Upper lobe of left lung (tissue), 4 donors: ENCODE data around the gene USP32.

ENCODE experiments used
- EP300 ChIP-seq, 4 donors: sonication (generic); formaldehyde crosslinking; IDR thresholded peaks; one replicate each; pipeline ENCODE4 v1.5.1; 2017; ENCODE audit warnings: antibody characterized with exemption in 4 of 4, control low read depth in 2 of 4
- POLR2A ChIP-seq, 4 donors: fragments of 450-650 bp; IDR thresholded peaks; one replicate each; pipeline ENCODE4 v1.5.1; 2016 to 2017; ENCODE audit warnings: antibody characterized with exemption in 4 of 4, mild to moderate bottlenecking in 2 of 4
- POLR2AphosphoS5 ChIP-seq, 2 donors: sonication (generic); formaldehyde crosslinking; IDR thresholded peaks; one replicate each; pipeline ENCODE4 v1.5.1; 2017; ENCODE audit warnings: antibody characterized with exemption in 2 of 2
- TF ChIP-seq, protein P1 (sequence below), 6 experiments: fragments of 450-650 bp in 4 of 6; fragments of 200-600 bp in 2 of 6; sonication (generic) in 2 of 6; IDR thresholded peaks; one replicate each; pipeline ENCODE4 v1.5.1; 2016 to 2019; ENCODE audit warnings: antibody characterized with exemption in 6 of 6

DNA sequence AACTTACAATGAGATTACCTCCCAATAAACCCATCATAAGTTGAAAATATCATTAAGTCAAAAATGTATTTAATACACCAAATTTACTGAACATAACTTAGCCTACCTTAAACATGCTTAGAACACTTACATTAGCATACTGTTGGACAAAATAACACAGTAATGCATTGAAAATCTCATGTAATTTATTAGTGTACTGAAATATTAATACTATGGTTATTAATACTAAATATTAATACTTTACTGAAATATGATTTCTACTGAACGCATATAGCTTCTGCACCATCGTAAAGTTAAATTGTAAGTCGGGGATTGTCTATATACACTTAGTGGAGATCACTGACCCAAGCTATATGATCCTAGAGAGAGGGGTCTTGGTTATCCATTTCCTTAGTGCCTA, 4.3 kb downstream of the USP32 start:
- TF ChIP-seq POLR2A (IDR thresholded peaks at IDR 0.05), result no peak
- TF ChIP-seq, protein P1, sequence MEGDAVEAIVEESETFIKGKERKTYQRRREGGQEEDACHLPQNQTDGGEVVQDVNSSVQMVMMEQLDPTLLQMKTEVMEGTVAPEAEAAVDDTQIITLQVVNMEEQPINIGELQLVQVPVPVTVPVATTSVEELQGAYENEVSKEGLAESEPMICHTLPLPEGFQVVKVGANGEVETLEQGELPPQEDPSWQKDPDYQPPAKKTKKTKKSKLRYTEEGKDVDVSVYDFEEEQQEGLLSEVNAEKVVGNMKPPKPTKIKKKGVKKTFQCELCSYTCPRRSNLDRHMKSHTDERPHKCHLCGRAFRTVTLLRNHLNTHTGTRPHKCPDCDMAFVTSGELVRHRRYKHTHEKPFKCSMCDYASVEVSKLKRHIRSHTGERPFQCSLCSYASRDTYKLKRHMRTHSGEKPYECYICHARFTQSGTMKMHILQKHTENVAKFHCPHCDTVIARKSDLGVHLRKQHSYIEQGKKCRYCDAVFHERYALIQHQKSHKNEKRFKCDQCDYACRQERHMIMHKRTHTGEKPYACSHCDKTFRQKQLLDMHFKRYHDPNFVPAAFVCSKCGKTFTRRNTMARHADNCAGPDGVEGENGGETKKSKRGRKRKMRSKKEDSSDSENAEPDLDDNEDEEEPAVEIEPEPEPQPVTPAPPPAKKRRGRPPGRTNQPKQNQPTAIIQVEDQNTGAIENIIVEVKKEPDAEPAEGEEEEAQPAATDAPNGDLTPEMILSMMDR (IDR thresholded peaks at IDR 0.05), result no peak
- TF ChIP-seq POLR2AphosphoS5 (IDR thresholded peaks at IDR 0.05), result no peak
- TF ChIP-seq EP300 (IDR thresholded peaks at IDR 0.05), result no peak
